Measurements from ENCODE around the gene ITGB4. TPM values are rescaled to one million over a fixed set of nuclear protein-coding genes. Genes with fewer than 3 reads are reported as not detected.

Gene ITGB4
- polyA plus RNA-seq, 1 of the 3 experiments (the other 2 are of a cell fraction), result 7.0 TPM

GRCh38 chr17:75806822-75807500, 85.7 kb downstream of the ITGB4 start (continued):
- TF ChIP-seq USF1 (IDR thresholded peaks at IDR 0.05; ENCODE audit: borderline replicate concordance, low read depth), result no peak
- no peak for TF ChIP-seq EP300 (IDR thresholded peaks at IDR 0.05; ENCODE audit: borderline replicate concordance in 1 of 2, low read depth in 1 of 2, low read length in 1 of 2)
- no peak for TF ChIP-seq NRF1 (IDR thresholded peaks at IDR 0.05; ENCODE audit: low read depth, low read length)
- TF ChIP-seq MXI1 (IDR thresholded peaks at IDR 0.05; ENCODE audit: low read depth, low read length), result no peak
- no peak for TF ChIP-seq ZBTB33 (IDR thresholded peaks at IDR 0.05; ENCODE audit: borderline replicate concordance, low read depth)

Other genes starting within 250 kb of the ITGB4 start
- gene CASKIN2, start 205.9 kb upstream of the ITGB4 start, polyA plus RNA-seq (2012; rRNA removed), result 5.2 and 6.5 TPM in 2 replicates
- gene TSEN54, start 204.9 kb upstream of the ITGB4 start, polyA plus RNA-seq (2012; rRNA removed), result 29.8 and 37.7 TPM in 2 replicates
- 4.4 and 6.7 TPM in 2 replicates for gene LLGL2, start 195.8 kb upstream of the ITGB4 start, polyA plus RNA-seq (2012; rRNA removed)
- gene MYO15B, start 133.7 kb upstream of the ITGB4 start, polyA plus RNA-seq (2012; rRNA removed), result 9.7 and 10.3 TPM in 2 replicates
- 0.02 TPM in 1 of 2 replicates, not detected in the other for gene SMIM5, start 88.0 kb upstream of the ITGB4 start, polyA plus RNA-seq (2012; rRNA removed)
- gene RECQL5, start 54.3 kb upstream of the ITGB4 start, polyA plus RNA-seq (2012; rRNA removed), result 22.5 and 25.3 TPM in 2 replicates
- gene SAP30BP, start 54.1 kb upstream of the ITGB4 start, polyA plus RNA-seq (2012; rRNA removed), result 145 and 158 TPM in 2 replicates
- 36.5 and 39.2 TPM in 2 replicates for gene GALK1, start 43.7 kb downstream of the ITGB4 start, polyA plus RNA-seq (2012; rRNA removed)
- gene UNK, start 63.3 kb downstream of the ITGB4 start, polyA plus RNA-seq (2012; rRNA removed), result 19.9 and 24.8 TPM in 2 replicates
- gene UNC13D, start 122.9 kb downstream of the ITGB4 start, polyA plus RNA-seq (2012; rRNA removed), result 0.99 and 1.3 TPM in 2 replicates
- gene WBP2, start 133.9 kb downstream of the ITGB4 start, polyA plus RNA-seq (2012; rRNA removed), result 49.7 and 55.8 TPM in 2 replicates
- gene TRIM47, start 157.1 kb downstream of the ITGB4 start, polyA plus RNA-seq (2012; rRNA removed), result 3.1 and 5.1 TPM in 2 replicates
- gene TRIM65, start 175.5 kb downstream of the ITGB4 start, polyA plus RNA-seq (2012; rRNA removed), result 13.1 and 18.1 TPM in 2 replicates
- gene MRPL38, start 183.4 kb downstream of the ITGB4 start, polyA plus RNA-seq (2012; rRNA removed), result 62.5 and 93.9 TPM in 2 replicates
- gene FBF1, start 219.6 kb downstream of the ITGB4 start, polyA plus RNA-seq (2012; rRNA removed), result 19.0 and 19.7 TPM in 2 replicates

All from SK-N-SH (cell line).